Right lobe of liver (tissue), 4 donors: Measurements from ENCODE around the gene HEATR3.

Experiments used
- POLR2A ChIP-seq: fragments of 450-650 bp; IDR thresholded peaks from one replicate; pipeline ENCODE4 v1.6.1; 2017; ENCODE audit warnings: antibody characterized with exemption, mild to moderate bottlenecking
- TF ChIP-seq, protein P1 (sequence below), 4 donors: fragments of 200-600 bp in 3 of 4; fragments of 450-650 bp in 1 of 4; IDR thresholded peaks; one replicate each; pipeline versions ENCODE4 v1.5.1 to v1.8.0; 2016 to 2022; ENCODE audit warnings: antibody characterized with exemption in 4 of 4, mild to moderate bottlenecking in 2 of 4
- donor health status: DM: no; HTN: no; CAD: no.
- donor health status: DM: no; HTN: no; CAD: no.
- donor health status: DM: no; HTN: yes; CAD: no.

DNA sequence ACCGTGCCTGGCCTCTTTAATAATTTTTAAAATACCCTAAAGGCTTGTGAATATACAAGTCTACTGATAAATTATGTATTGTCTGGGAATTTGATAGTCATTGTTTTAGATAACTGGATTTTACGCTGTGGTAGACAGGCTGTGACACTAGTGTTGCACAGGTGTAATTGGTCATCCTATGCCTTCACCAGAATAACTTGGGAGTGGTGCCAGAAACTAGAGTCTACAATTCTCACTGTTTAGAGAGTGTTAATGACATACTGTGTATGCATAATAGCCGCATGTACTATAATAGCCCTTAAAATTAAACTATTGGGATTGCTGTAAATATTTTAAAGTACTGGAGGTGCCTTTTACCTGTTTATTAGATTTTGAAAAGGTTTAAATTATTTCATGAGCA lies 29.3 kb upstream of the HEATR3 start:
- TF ChIP-seq, protein P1, sequence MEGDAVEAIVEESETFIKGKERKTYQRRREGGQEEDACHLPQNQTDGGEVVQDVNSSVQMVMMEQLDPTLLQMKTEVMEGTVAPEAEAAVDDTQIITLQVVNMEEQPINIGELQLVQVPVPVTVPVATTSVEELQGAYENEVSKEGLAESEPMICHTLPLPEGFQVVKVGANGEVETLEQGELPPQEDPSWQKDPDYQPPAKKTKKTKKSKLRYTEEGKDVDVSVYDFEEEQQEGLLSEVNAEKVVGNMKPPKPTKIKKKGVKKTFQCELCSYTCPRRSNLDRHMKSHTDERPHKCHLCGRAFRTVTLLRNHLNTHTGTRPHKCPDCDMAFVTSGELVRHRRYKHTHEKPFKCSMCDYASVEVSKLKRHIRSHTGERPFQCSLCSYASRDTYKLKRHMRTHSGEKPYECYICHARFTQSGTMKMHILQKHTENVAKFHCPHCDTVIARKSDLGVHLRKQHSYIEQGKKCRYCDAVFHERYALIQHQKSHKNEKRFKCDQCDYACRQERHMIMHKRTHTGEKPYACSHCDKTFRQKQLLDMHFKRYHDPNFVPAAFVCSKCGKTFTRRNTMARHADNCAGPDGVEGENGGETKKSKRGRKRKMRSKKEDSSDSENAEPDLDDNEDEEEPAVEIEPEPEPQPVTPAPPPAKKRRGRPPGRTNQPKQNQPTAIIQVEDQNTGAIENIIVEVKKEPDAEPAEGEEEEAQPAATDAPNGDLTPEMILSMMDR (IDR thresholded peaks at IDR 0.05) = no peak
- TF ChIP-seq POLR2A = no peak
